NCI-H146 treated with DMSO at 0.1 percent for 48 hours (cell line): Measurements from ENCODE around the gene ERBB3.
"Not testable (repeated sequence)": the region's sequence is repeated elsewhere in the genome, so short reads cannot be mapped to it uniquely, and the experiment has no call there.

ENCODE experiments used
- DNase-seq: peaks from one replicate; lab custom pipeline; 2025; ENCODE audit not compliant: unreplicated experiment; lab: John Stamatoyannopoulos, UW

ERBB3 gene

GRCh38 chr12:56079723-56080555 lies at the start of gene ERBB3:
TSS of gene ERBB3 (plus strand) at chr12:56080165. CDS start at chr12:56080301, 136 bp downstream.
- peak; percentile 65 for DNase-seq

- DNase-seq = no peak
Measured at GRCh38 chr12:56031987-56032386, 48.0 kb upstream of the ERBB3 start.

- no peak for DNase-seq
Measured at GRCh38 chr12:56034586-56035332, 45.2 kb upstream of the ERBB3 start.

GRCh38 chr12:56037161-56037560 lies 42.8 kb upstream of the ERBB3 start:
- DNase-seq = no peak

- no peak for DNase-seq
Measured at GRCh38 chr12:56038022-56038655, 41.8 kb upstream of the ERBB3 start.

GRCh38 chr12:56040151-56040550 lies 39.8 kb upstream of the ERBB3 start:
- no peak for DNase-seq

- no peak for DNase-seq
Measured at GRCh38 chr12:56040963-56041551, 38.9 kb upstream of the ERBB3 start.

- peak; percentile 99 for DNase-seq
Measured at GRCh38 chr12:56041552-56042429, 38.2 kb upstream of the ERBB3 start, which contains the start of gene RPS26. TSS of gene RPS26 (plus strand) at chr12:56041918. CDS start at chr12:56042167, 249 bp downstream.

GRCh38 chr12:56042430-56042813 lies 37.5 kb upstream of the ERBB3 start:
- not testable (repeated sequence) for DNase-seq

GRCh38 chr12:56042843-56043242 lies 37.1 kb upstream of the ERBB3 start:
- no peak for DNase-seq

- no peak for DNase-seq
Measured at GRCh38 chr12:56046027-56046780, 33.8 kb upstream of the ERBB3 start.

GRCh38 chr12:56053407-56053893 lies 26.5 kb upstream of the ERBB3 start:
- DNase-seq = no peak

GRCh38 chr12:56059964-56060363 lies 20.0 kb upstream of the ERBB3 start:
- DNase-seq = not testable (repeated sequence)

GRCh38 chr12:56061982-56062381 lies 18.0 kb upstream of the ERBB3 start:
- no peak for DNase-seq

- DNase-seq = no peak
Measured at GRCh38 chr12:56062996-56063395, 17.0 kb upstream of the ERBB3 start.

GRCh38 chr12:56071648-56072047 lies 8.3 kb upstream of the ERBB3 start:
- no peak for DNase-seq

- no peak for DNase-seq
Measured at GRCh38 chr12:56074396-56074795, 5.6 kb upstream of the ERBB3 start.

- DNase-seq = not testable (repeated sequence)
Measured at GRCh38 chr12:56077966-56078365, 2.0 kb upstream of the ERBB3 start.

GRCh38 chr12:56078427-56078826 lies 1.5 kb upstream of the ERBB3 start:
- DNase-seq = no peak
